RWPE2 (cell line): ENCODE results near the gene PARL.

ENCODE experiments used
- ATAC-seq: fragments of 200-7000 bp; cut with Tn5 transposase; 3 replicates; pipeline ENCODE4 v1.9.1; 2021; ENCODE audit warnings: low read depth
- DNase-seq: peaks from one replicate; pipeline ENCODE4 v3.0.0-alpha.2; 2020; ENCODE audit warnings: low spot score
- H3K27ac ChIP-seq: fragments of 450-650 bp; 2 replicates; pipeline ENCODE4 v1.5.1; 2017; ENCODE audit warnings: mild to moderate bottlenecking; ENCODE audit not compliant: poor library complexity, severe bottlenecking
- H3K27me3 ChIP-seq: fragments of 250-450 bp; sonication (Bioruptor Pico); 2 replicates; pipeline ENCODE4 v1.5.1; 2021; ENCODE audit warnings: mild to moderate bottlenecking, moderate library complexity; ENCODE audit not compliant: insufficient read depth, poor library complexity, severe bottlenecking
- H3K36me3 ChIP-seq: fragments of 250-450 bp; sonication (Bioruptor Pico); 2 replicates; pipeline ENCODE4 v1.5.1; 2020; ENCODE audit warnings: low read depth, mild to moderate bottlenecking, moderate library complexity
- H3K4me1 ChIP-seq: fragments of 250-450 bp; sonication (Bioruptor Pico); 2 replicates; pipeline ENCODE4 v1.5.1; 2021; ENCODE audit warnings: mild to moderate bottlenecking, moderate library complexity; ENCODE audit not compliant: insufficient read depth, poor library complexity, severe bottlenecking
- H3K4me3 ChIP-seq: fragments of 250-450 bp; sonication (Bioruptor Pico); 2 replicates; pipeline ENCODE4 v1.5.1; 2021; ENCODE audit warnings: mild to moderate bottlenecking, moderate library complexity; ENCODE audit not compliant: severe bottlenecking
- H3K9me3 ChIP-seq: fragments of 250-450 bp; sonication (Bioruptor Pico); 2 replicates; pipeline ENCODE4 v1.5.1; 2021; ENCODE audit warnings: mild to moderate bottlenecking, moderate library complexity; ENCODE audit not compliant: severe bottlenecking
- TF ChIP-seq, protein P1 (sequence below): fragments of 450-650 bp; IDR thresholded peaks from one replicate; pipeline ENCODE4 v1.5.1; 2017; ENCODE audit warnings: mild to moderate bottlenecking, moderate library complexity; ENCODE audit not compliant: poor library complexity, severe bottlenecking

Gene PARL

DNA sequence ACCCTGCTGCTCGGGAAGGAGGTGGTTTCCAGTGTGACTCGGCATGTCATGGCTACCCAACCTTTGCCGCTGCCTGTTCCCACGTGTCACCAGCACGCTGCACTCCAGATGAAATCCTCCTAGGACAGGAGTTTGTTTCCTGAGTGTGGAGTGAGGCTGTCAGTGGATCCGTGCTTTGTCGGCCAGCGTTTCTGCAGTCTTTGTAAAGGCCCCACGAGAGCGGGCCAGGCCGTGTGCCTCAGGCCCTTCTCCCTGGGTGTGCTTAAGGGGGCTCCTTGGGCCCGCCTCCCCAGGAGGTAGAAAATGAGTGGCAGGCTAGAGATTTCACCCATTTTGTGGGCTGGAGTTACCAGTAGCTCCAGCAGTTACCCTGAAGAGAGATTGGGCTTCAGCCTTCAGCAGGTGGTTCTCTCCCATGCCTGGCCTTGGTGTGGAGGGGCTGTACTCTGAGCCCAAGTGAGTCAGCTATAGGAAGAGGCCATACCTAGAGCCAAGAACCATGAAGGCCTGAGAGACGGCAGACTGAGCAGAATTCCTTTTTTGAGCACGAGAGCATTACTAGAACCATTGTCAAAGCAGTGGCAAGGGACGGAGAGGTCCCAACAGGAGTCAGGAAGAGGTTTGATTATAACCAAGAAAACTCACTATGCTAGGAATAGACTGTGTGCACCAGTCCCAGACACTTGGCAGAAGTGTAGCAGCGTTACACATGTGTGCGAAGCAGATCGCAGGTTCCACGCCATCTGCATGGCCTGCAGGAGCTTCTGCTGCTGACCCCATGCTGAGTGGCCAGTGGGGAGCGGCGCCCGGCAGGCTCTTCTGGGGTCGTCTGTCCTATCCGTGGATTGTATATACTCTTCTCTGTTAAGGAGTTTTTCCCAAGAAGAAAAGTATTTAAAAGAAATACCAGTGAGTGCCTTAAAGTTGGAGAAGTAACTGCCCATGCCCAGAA lies 73.8 kb downstream of the PARL start:
- Histone ChIP-seq H3K27ac (peak overlapping the region; percentile 31), H3K4me3 (no peak overlapping the region), H3K4me1 (peaks cover 15% of the 10 kb centered on the region), H3K9me3 (no peaks in the 10 kb centered on the region), H3K27me3 (no peaks in the 10 kb centered on the region), H3K36me3 (peaks cover 66% of the 10 kb centered on the region)
- DNase-seq (no peak), ATAC-seq (no peak)
- TF ChIP-seq, protein P1, sequence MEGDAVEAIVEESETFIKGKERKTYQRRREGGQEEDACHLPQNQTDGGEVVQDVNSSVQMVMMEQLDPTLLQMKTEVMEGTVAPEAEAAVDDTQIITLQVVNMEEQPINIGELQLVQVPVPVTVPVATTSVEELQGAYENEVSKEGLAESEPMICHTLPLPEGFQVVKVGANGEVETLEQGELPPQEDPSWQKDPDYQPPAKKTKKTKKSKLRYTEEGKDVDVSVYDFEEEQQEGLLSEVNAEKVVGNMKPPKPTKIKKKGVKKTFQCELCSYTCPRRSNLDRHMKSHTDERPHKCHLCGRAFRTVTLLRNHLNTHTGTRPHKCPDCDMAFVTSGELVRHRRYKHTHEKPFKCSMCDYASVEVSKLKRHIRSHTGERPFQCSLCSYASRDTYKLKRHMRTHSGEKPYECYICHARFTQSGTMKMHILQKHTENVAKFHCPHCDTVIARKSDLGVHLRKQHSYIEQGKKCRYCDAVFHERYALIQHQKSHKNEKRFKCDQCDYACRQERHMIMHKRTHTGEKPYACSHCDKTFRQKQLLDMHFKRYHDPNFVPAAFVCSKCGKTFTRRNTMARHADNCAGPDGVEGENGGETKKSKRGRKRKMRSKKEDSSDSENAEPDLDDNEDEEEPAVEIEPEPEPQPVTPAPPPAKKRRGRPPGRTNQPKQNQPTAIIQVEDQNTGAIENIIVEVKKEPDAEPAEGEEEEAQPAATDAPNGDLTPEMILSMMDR = no peak

DNA sequence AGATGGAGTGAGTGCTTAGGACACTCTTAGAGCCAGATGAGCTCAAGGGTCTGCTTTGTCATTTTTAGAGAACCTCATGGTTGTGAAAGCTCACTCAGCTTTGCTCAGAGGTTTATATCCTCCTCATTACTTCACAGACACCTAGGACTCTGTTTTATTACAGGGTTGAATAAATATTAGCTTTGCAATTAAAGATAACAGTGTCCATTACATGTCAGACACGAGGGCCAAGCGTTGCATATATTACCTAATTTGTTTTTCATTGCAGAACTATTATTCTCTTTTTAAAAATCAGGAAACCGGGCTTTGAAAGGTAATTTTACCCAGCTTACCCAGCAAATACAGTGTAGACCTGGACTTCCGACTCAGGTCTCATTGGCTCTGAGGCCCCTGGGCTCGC lies 75.4 kb downstream of the PARL start:
- no peaks in the 10 kb centered on the region for H3K27me3 ChIP-seq
- no peaks in the 10 kb centered on the region for H3K9me3 ChIP-seq
- H3K36me3 ChIP-seq = peaks cover 79% of the 10 kb centered on the region
- ATAC-seq (no peak), DNase-seq (no peak)
- peaks cover 15% of the 10 kb centered on the region for H3K4me1 ChIP-seq
- no peak overlapping the region for H3K4me3 ChIP-seq
- H3K27ac ChIP-seq = no peak overlapping the region
- TF ChIP-seq, protein P1 = no peak

DNA sequence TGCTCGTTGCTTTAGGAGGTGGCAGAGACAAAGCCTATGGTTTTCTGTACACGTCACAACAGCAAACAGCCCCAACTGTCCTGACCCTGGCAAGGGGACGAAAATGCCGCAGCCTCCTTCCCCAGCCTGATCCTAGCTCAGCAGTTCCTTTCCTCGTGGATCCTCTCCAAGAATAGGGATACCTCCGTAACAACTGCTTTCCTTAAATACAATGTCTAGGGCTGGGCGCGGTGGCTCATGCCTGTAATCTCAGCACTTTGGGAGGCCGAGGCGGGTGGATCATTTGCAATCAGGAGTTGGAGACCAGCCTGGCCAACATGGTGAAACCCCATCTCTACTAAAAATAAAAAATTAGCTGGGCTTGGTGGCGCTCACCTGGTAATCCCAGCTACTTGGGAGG lies 76.3 kb downstream of the PARL start:
- ATAC-seq = no peak
- DNase-seq = peak; percentile 31
- H3K4me3 ChIP-seq = no peak overlapping the region
- TF ChIP-seq, protein P1 = no peak
- peaks cover 84% of the 10 kb centered on the region for H3K36me3 ChIP-seq
- H3K27me3 ChIP-seq = no peaks in the 10 kb centered on the region
- H3K27ac ChIP-seq = no peak overlapping the region
- peaks cover 14% of the 10 kb centered on the region for H3K4me1 ChIP-seq
- no peaks in the 10 kb centered on the region for H3K9me3 ChIP-seq

DNA sequence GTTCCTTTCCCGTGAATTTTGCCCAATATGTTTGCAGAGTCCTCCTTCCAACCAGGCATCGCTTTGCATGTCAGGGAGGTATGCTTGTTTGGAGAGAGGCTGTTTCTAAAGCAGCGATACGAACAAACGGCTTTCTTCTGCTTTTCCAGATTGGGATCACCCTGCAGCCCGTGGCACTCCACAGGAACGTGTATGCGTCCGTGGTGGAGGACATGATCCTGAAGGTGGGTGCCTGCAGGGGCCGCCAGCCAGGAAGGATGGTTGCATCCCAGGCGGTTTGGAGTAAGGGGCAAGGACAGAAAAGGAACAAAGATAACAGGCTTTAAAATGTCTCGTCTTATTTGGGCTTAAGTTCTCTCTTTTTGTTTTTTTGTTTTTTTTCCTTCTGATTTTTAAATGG lies 76.8 kb downstream of the PARL start:
- H3K36me3 ChIP-seq = peaks cover 89% of the 10 kb centered on the region
- H3K4me3 ChIP-seq = no peak overlapping the region
- peaks cover 12% of the 10 kb centered on the region for H3K4me1 ChIP-seq
- no peaks in the 10 kb centered on the region for H3K27me3 ChIP-seq
- H3K9me3 ChIP-seq = no peaks in the 10 kb centered on the region
- H3K27ac ChIP-seq = no peak overlapping the region
- DNase-seq = peak; percentile 24
- TF ChIP-seq, protein P1 = no peak
- ATAC-seq = no peak

DNA sequence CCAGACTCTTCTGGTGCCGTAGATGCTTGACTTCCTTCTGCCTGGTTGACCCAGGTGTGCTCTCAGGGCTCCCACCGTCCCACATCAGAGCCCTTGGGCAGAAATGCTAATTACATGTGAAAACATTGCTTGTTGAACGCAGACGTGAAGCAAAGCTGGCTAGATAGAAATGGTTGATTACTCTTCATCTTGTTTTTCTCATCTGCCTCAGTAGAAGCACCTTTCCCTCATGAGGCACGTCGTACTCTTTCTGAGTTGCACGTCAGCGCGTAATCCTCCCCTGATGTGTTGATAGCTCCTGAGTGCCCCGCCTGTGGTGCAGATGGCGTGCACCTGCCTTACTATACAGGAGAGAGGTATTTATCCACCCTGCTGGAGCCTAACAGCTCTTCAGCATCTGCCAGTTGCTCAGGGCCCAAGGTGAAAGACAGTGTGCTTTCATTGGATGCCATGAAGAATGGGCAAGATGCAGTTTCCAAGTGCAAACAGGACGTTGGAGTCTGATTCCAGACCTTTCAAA lies 77.4 kb downstream of the PARL start:
- H3K36me3 ChIP-seq = peaks cover 90% of the 10 kb centered on the region
- no peaks in the 10 kb centered on the region for H3K27me3 ChIP-seq
- TF ChIP-seq, protein P1 = no peak
- no peak for ATAC-seq
- no peak overlapping the region for H3K4me3 ChIP-seq
- no peak overlapping the region for H3K27ac ChIP-seq
- peaks cover 6% of the 10 kb centered on the region for H3K4me1 ChIP-seq
- H3K9me3 ChIP-seq = no peaks in the 10 kb centered on the region
- DNase-seq = no peak
